H9 (cell line): ENCODE results near the gene DHRS9. TPM values are rescaled to one million over a fixed set of nuclear protein-coding genes. Genes with fewer than 3 reads are reported as not detected.

Experiments used
- DNase-seq: peaks from one replicate; pipeline ENCODE4 v3.0.0-alpha.2; 2017
- H2AFZ ChIP-seq: one replicate; pipeline ENCODE4 v1.6.1; 2013; ENCODE audit warnings: mild to moderate bottlenecking, low read length, control low read depth, moderate library complexity
- H2AK5ac ChIP-seq: 2 replicates; pipeline ENCODE4 v1.6.1; 2013; ENCODE audit warnings: low read length, control low read depth, mixed read lengths; ENCODE audit not compliant: insufficient read length
- H2BK120ac ChIP-seq: one replicate; pipeline ENCODE4 v1.6.1; 2013; ENCODE audit warnings: low read depth, mild to moderate bottlenecking, low read length, control low read depth, inconsistent platforms; ENCODE audit not compliant: poor library complexity, severe bottlenecking
- H2BK12ac ChIP-seq: 2 replicates; pipeline ENCODE4 v1.6.1; 2013; ENCODE audit warnings: low read length, control low read depth, mixed read lengths, low read depth; ENCODE audit not compliant: insufficient read length
- H2BK15ac ChIP-seq: 2 replicates; pipeline ENCODE4 v1.6.1; 2013; ENCODE audit warnings: low read depth, low read length, control low read depth
- H2BK20ac ChIP-seq: one replicate; pipeline ENCODE4 v1.6.1; 2013; ENCODE audit warnings: low read depth, mild to moderate bottlenecking, low read length, control low read depth, inconsistent platforms; ENCODE audit not compliant: poor library complexity, severe bottlenecking
- H2BK5ac ChIP-seq: 2 replicates; pipeline ENCODE4 v1.6.1; 2013; ENCODE audit warnings: low read length, control low read depth, mixed read lengths; ENCODE audit not compliant: insufficient read length
- H3K14ac ChIP-seq: 2 replicates; pipeline ENCODE4 v1.6.1; 2013; ENCODE audit warnings: low read length, control low read depth; ENCODE audit not compliant: insufficient read depth
- H3K18ac ChIP-seq: 2 replicates; pipeline ENCODE4 v1.6.1; 2013; ENCODE audit warnings: low read depth, mild to moderate bottlenecking, mixed read lengths, low read length, control low read depth; ENCODE audit not compliant: insufficient read length
- H3K23ac ChIP-seq: 2 replicates; pipeline ENCODE4 v1.6.1; 2013; ENCODE audit warnings: low read length, control low read depth, mixed read lengths, low read depth; ENCODE audit not compliant: insufficient read length
- H3K23me2 ChIP-seq: 2 replicates; pipeline ENCODE4 v1.6.1; 2013; ENCODE audit warnings: low read depth, mild to moderate bottlenecking, mixed read lengths, low read length, control low read depth; ENCODE audit not compliant: insufficient read length, poor library complexity, severe bottlenecking
- H3K27ac ChIP-seq: 2 replicates; pipeline ENCODE4 v1.5.1; 2013; ENCODE audit warnings: low read length, control low read depth, mixed read lengths, low read depth; ENCODE audit not compliant: insufficient read length
- H3K27me3 ChIP-seq: 2 replicates; pipeline ENCODE4 v1.6.1; 2013; ENCODE audit warnings: low read length, control low read depth, inconsistent platforms; ENCODE audit not compliant: insufficient read depth
- H3K4ac ChIP-seq: 2 replicates; pipeline ENCODE4 v1.6.1; 2013; ENCODE audit warnings: low read depth, mild to moderate bottlenecking, control low read depth, inconsistent platforms, low read length, moderate library complexity
- H3K4me1 ChIP-seq: 2 replicates; pipeline ENCODE4 v1.6.1; 2013; ENCODE audit warnings: low read length, control low read depth, inconsistent platforms; ENCODE audit not compliant: insufficient read depth
- H3K4me2 ChIP-seq: 2 replicates; pipeline ENCODE4 v1.6.1; 2013; ENCODE audit warnings: low read length, control low read depth, mixed read lengths; ENCODE audit not compliant: insufficient read length, insufficient read depth
- H3K56ac ChIP-seq: 2 replicates; pipeline ENCODE4 v1.6.1; 2013; ENCODE audit warnings: low read depth, mild to moderate bottlenecking, mixed read lengths, low read length, control low read depth; ENCODE audit not compliant: insufficient read length
- H3K79me1 ChIP-seq: 2 replicates; pipeline ENCODE4 v1.6.1; 2013; ENCODE audit warnings: low read depth, mild to moderate bottlenecking, moderate library complexity, low read length, control low read depth, inconsistent platforms; ENCODE audit not compliant: insufficient read depth, poor library complexity, severe bottlenecking
- H3K79me2 ChIP-seq: 2 replicates; pipeline ENCODE4 v1.6.1; 2013; ENCODE audit warnings: low read length, control low read depth, inconsistent platforms; ENCODE audit not compliant: insufficient read depth
- H3K9ac ChIP-seq: 2 replicates; pipeline ENCODE4 v1.6.1; 2013; ENCODE audit warnings: low read length, control low read depth, mixed read lengths; ENCODE audit not compliant: insufficient read length; ENCODE audit errors: extremely low read depth
- H3K9me3 ChIP-seq: one replicate; pipeline ENCODE4 v1.6.1; 2013; ENCODE audit warnings: low read depth, low read length, inconsistent platforms; ENCODE audit not compliant: control insufficient read depth
- H3T11ph ChIP-seq: one replicate; pipeline ENCODE4 v1.6.1; 2013; ENCODE audit warnings: mild to moderate bottlenecking, low read length, control low read depth, inconsistent platforms
- H4K20me1 ChIP-seq: one replicate; pipeline ENCODE4 v1.6.1; 2013; ENCODE audit not compliant: control insufficient read depth, insufficient read length, insufficient read depth
- H4K5ac ChIP-seq: 2 replicates; pipeline ENCODE4 v1.6.1; 2013; ENCODE audit warnings: low read depth, mild to moderate bottlenecking, mixed read lengths, low read length, control low read depth; ENCODE audit not compliant: insufficient read length
- H4K8ac ChIP-seq: replicated peaks from 2 replicates; pipeline ENCODE4 v1.6.1; 2013; ENCODE audit warnings: low read length, control low read depth, mixed read lengths, low read depth; ENCODE audit not compliant: insufficient read length
- H4K91ac ChIP-seq: 2 replicates; pipeline ENCODE4 v1.6.1; 2013; ENCODE audit warnings: low read depth, mild to moderate bottlenecking, moderate library complexity, mixed read lengths, low read length, control low read depth; ENCODE audit not compliant: insufficient read length
- H3K27ac Mint-ChIP-seq, 3 experiments: 2 replicates in 2 of 3; 3 replicates in 1 of 3; pipeline ENCODE4 v1.8.0; 2020 to 2021; ENCODE audit warnings: mixed read lengths in 3 of 3, mild to moderate bottlenecking in 1 of 3, moderate library complexity in 1 of 3
- H3K27me3 Mint-ChIP-seq: 2 replicates; pipeline ENCODE4 v1.8.0; 2021; ENCODE audit warnings: low read depth, mild to moderate bottlenecking, moderate library complexity, mixed read lengths
- H3K36me3 Mint-ChIP-seq, 3 experiments: 2 replicates in 2 of 3; 3 replicates in 1 of 3; pipeline ENCODE4 v1.8.0; 2020 to 2021; ENCODE audit warnings: low read depth in 3 of 3, mixed read lengths in 3 of 3; ENCODE audit not compliant: insufficient read depth in 1 of 3
- H3K4me1 Mint-ChIP-seq, 2 experiments: 2 replicates each; pipeline ENCODE4 v1.8.0; 2020; ENCODE audit warnings: mixed read lengths in 2 of 2
- H3K4me3 Mint-ChIP-seq, 2 experiments: 2 replicates in 1 of 2; 3 replicates in 1 of 2; pipeline ENCODE4 v1.8.0; 2020 to 2021; ENCODE audit warnings: mild to moderate bottlenecking in 2 of 2, mixed read lengths in 2 of 2, moderate library complexity in 1 of 2
- H3K9me3 Mint-ChIP-seq, 2 experiments: 2 replicates in 1 of 2; 3 replicates in 1 of 2; pipeline ENCODE4 v1.8.0; 2020; ENCODE audit warnings: mild to moderate bottlenecking in 2 of 2, mixed read lengths in 2 of 2, moderate library complexity in 1 of 2
- CTCF ChIP-seq: fragments of 200-600 bp; sonication (generic); conservative IDR thresholded peaks from 3 replicates; pipeline ENCODE4 v1.8.0; 2021; ENCODE audit warnings: antibody characterized with exemption, mild to moderate bottlenecking
- WGBS: extraction: QIAGEN DNeasy Blood & Tissue Kit; methylation state at CpG from one replicate; pipeline ENCODE4 v1.1.7; 2013; ENCODE audit warnings: missing lambda C conversion rate, low lambda C conversion rate, mixed read lengths; ENCODE audit not compliant: insufficient read length; ENCODE audit errors: extremely low coverage; 5-methylcytosine and 5-hydroxymethylcytosine counted together
- total RNA-seq: library from RNA; stranded (reverse); gene quantifications from 2 replicates; pipeline ENCODE4 v1.2.1, GENCODE V29; 2021

The DHRS9 gene
- total RNA-seq, 1 experiment from 2014 or later: not detected

GRCh38 chr2:169046440-169047151 is 22.8 kb upstream of the DHRS9 start:
- H3K23ac ChIP-seq: no peak overlapping the region
- H3K79me1 ChIP-seq: no peaks in the 10 kb centered on the region
- no peaks in the 10 kb centered on the region for H3K23me2 ChIP-seq
- no peak overlapping the region for H2AFZ ChIP-seq
- peaks cover 2 to 15% (median 7%) of the 10 kb centered on the region in 3 experiments; a peak in 6 of 7 replicates for H3K36me3 Mint-ChIP-seq
- H3K18ac ChIP-seq: no peak overlapping the region
- no peak overlapping the region for H4K5ac ChIP-seq
- H3K4me3 Mint-ChIP-seq: no peak overlapping the region
- no peak overlapping the region for H3K27ac Mint-ChIP-seq
- WGBS: no CpG with 5 or more reads among the region's 4 CpGs
- H3T11ph ChIP-seq: no peak overlapping the region
- peaks cover 26% of the 10 kb centered on the region in 2 experiments; a peak in 4 of 5 replicates for H3K9me3 Mint-ChIP-seq
- H4K91ac ChIP-seq: no peak overlapping the region
- TF ChIP-seq CTCF: no peak
- peaks cover 2% of the 10 kb centered on the region; the same call in 1 of the 2 replicates for H3K27me3 Mint-ChIP-seq
- DNase-seq: no peak
- H2BK5ac ChIP-seq: no peak overlapping the region
- H4K8ac ChIP-seq: no peak overlapping the region
- no peak overlapping the region for H3K4me2 ChIP-seq
- H3K79me2 ChIP-seq: no peaks in the 10 kb centered on the region
- H3K9ac ChIP-seq: no peak overlapping the region
- no peak overlapping the region for H2BK12ac ChIP-seq
- H2BK15ac ChIP-seq: no peak overlapping the region
- H3K9me3 ChIP-seq: no peaks in the 10 kb centered on the region
- no peaks in the 10 kb centered on the region for H3K4me1 ChIP-seq
- H4K20me1 ChIP-seq: no peaks in the 10 kb centered on the region
- H3K56ac ChIP-seq: no peak overlapping the region
- no peak overlapping the region for H2AK5ac ChIP-seq
- H3K4ac ChIP-seq: no peak overlapping the region
- H3K27me3 ChIP-seq: no peaks in the 10 kb centered on the region
- H3K14ac ChIP-seq: no peak overlapping the region; the same call in 1 of the 2 replicates
- H2BK120ac ChIP-seq: no peak overlapping the region
- no peak overlapping the region for H3K27ac ChIP-seq
- H3K4me1 Mint-ChIP-seq: no peaks in the 10 kb centered on the region
- H2BK20ac ChIP-seq: no peak overlapping the region
